Dedifferentiated amniotic fluid mesenchymal stem cell (primary cell): ENCODE results near the gene AKR1C4.

Source experiments
- DNase-seq: peaks from one replicate; pipeline ENCODE4 v3.0.0-alpha.2; 2016; ENCODE audit errors: extremely low spot score

AKR1C4 gene

DNA sequence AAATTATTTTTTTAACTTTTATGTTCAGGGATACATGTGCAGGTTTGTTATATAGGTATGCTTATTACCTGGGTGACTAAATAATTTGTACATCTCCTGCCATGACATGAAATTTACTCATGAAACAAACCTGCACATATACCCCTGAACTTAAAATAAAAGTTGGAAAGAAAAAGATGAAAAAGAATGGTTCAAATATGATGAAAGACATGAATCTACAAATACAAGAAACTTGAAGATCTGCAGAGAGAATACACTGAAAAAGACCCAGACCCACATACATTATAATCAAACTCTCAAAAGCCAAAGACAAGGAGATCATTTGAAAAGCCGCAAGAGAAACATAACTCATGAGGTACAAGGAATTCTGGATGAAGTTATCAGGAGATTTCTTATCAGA lies 70.2 kb downstream of the AKR1C4 start:
- no peak for DNase-seq

DNA sequence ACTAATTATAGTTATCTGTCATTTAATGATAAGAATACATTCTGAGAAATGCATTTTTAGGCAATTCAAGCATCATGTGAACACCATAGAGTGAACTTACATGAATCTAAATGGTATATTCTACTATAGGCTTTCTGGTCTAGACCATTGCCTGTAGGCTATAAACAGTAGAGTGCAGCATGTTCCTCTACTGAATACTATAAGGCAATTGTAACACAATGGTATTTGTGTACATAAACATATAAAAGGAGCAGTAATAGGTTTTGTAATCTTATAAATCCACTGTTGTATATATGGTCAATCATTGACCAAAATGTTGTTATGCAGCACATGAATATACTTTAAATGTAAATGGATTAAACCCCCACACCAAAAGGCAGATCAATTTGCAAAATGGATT lies 71.6 kb downstream of the AKR1C4 start:
- DNase-seq = no peak
